ENCODE measurements around the gene CDH4. TPM values are rescaled to one million over a fixed set of nuclear protein-coding genes. Genes with fewer than 3 reads are reported as not detected.

Gene CDH4
- total RNA-seq, 1 experiment from 2014 or later, result not detected

DNA sequence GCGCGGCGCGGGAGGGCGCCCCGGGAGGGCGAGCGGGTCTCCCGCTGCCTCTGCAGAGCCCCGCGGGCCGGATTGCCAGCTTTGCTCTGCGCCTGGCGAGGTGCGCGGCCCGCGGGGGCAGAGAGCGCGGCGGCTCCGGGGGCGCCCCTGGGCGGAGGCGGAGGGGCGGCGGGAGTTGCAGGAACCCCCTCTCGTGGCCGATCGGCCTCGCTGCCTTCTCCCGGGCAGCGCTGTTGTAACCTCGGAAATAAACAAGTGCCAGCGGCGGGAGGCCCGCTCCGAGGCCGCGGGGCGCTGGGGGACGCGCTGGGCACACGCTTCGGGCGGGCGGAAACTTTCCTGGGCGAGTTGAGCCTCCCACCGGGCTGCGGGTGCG lies 1.2 kb downstream of the CDH4 start:
- H3K27me3 Mint-ChIP-seq (ENCODE audit: insufficient read depth, unreplicated experiment), result peaks cover 10% of the 10 kb centered on the region
- H3K27me3 ChIP-seq (replicated peaks; ENCODE audit: control insufficient read depth, insufficient read depth, low read length), result no peaks in the 10 kb centered on the region
- no TSS peak for BruUV-seq (replicated peaks)
- H3K9me3 Mint-ChIP-seq (ENCODE audit: unreplicated experiment), result peaks cover 17% of the 10 kb centered on the region
- H3K4me1 ChIP-seq, result no peaks in the 10 kb centered on the region; the same call in 1 of the 2 replicates
- TF ChIP-seq, protein P1, sequence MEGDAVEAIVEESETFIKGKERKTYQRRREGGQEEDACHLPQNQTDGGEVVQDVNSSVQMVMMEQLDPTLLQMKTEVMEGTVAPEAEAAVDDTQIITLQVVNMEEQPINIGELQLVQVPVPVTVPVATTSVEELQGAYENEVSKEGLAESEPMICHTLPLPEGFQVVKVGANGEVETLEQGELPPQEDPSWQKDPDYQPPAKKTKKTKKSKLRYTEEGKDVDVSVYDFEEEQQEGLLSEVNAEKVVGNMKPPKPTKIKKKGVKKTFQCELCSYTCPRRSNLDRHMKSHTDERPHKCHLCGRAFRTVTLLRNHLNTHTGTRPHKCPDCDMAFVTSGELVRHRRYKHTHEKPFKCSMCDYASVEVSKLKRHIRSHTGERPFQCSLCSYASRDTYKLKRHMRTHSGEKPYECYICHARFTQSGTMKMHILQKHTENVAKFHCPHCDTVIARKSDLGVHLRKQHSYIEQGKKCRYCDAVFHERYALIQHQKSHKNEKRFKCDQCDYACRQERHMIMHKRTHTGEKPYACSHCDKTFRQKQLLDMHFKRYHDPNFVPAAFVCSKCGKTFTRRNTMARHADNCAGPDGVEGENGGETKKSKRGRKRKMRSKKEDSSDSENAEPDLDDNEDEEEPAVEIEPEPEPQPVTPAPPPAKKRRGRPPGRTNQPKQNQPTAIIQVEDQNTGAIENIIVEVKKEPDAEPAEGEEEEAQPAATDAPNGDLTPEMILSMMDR (IDR thresholded peaks at IDR 0.05; ENCODE audit: insufficient read depth in 1 of 2, low read depth in 1 of 2, low read length in 1 of 2, severe bottlenecking in 1 of 2, unreplicated experiment in 1 of 2), result no peak
- H3K4me1 Mint-ChIP-seq (ENCODE audit: low read depth, unreplicated experiment), result no peaks in the 10 kb centered on the region
- DNase-seq, result no peak
- no peak overlapping the region for H3K4me3 ChIP-seq (ENCODE audit: low read depth, low read length)
- no peak overlapping the region for H3K4me3 Mint-ChIP-seq (ENCODE audit: unreplicated experiment)
- POLR2A ChIA-PET, result no interaction called here
- intact Hi-C loops (cut with micrococcal nuclease; ENCODE audit: unreplicated experiment), result no loop called here
- no peaks in the 10 kb centered on the region for H3K36me3 ChIP-seq (ENCODE audit: control insufficient read depth, insufficient read depth, low read length)
- H3K9me3 ChIP-seq, result peaks cover 10% of the 10 kb centered on the region; the same call in 1 of the 2 replicates
- H3K27ac Mint-ChIP-seq (ENCODE audit: unreplicated experiment), result no peak overlapping the region
- CTCF ChIA-PET, result no interaction called here
- H3K36me3 Mint-ChIP-seq (ENCODE audit: insufficient read depth, unreplicated experiment), result peaks cover 5% of the 10 kb centered on the region

DNA sequence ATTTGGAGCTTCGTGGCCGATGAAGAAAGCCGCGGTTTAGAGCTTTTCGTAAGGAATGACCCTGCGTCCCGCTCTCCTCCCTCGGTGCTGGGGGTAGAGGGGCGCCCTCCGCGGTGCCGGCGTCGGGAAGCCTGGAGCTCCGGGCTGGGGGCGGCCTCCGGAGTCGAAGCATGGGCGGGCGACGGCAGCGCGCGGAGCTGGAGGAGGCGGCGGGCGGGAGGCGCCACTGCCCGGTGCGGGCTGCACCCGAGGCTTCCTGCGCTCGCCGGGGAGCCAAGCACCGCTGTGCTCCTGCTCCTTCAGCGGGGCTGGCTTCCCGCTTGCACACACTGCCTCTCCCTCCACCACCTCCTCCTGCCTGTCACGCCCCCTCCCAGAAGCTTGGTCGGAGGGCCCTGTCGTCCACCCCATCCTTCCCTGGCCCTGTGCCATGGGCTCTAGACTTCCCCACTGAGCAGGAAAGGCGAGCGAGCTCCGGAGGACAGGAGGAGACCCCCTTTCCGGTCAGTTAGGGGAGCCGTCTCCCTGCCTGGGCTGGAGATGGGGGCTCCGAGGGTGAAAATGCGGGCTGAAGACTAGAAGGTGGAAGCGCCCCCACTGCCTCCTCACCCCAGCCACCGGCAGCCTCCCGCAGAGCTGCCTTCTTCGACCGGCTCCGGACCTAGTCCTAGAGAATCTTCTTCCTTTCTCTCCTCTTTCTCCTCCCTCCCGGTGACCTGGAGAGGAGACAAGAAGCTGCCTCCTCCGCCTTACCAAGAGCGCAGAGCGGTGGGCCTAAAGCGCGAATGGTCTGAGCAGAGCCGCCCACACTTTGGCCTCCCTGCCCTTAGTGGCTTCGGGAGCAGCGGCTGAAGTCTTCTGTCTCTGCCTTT lies 1.8 kb downstream of the CDH4 start:
- Mint-ChIP-seq H3K27ac (ENCODE audit: unreplicated experiment) (no peak overlapping the region), H3K27me3 (ENCODE audit: insufficient read depth, unreplicated experiment) (peaks cover 7% of the 10 kb centered on the region), H3K4me3 (ENCODE audit: unreplicated experiment) (no peak overlapping the region), H3K4me1 (ENCODE audit: low read depth, unreplicated experiment) (no peaks in the 10 kb centered on the region), H3K9me3 (ENCODE audit: unreplicated experiment) (peaks cover 23% of the 10 kb centered on the region), H3K36me3 (ENCODE audit: insufficient read depth, unreplicated experiment) (peaks cover 5% of the 10 kb centered on the region)
- BruUV-seq (replicated peaks), result no TSS peak
- no peak overlapping the region for H3K4me3 ChIP-seq (ENCODE audit: low read depth, low read length)
- H3K4me1 ChIP-seq, result no peaks in the 10 kb centered on the region; the same call in 1 of the 2 replicates
- TF ChIP-seq, protein P1 (IDR thresholded peaks at IDR 0.05; ENCODE audit: insufficient read depth in 1 of 2, low read depth in 1 of 2, low read length in 1 of 2, severe bottlenecking in 1 of 2, unreplicated experiment in 1 of 2), result no peak
- no peaks in the 10 kb centered on the region for H3K36me3 ChIP-seq (ENCODE audit: control insufficient read depth, insufficient read depth, low read length)
- peaks cover 10% of the 10 kb centered on the region; the same call in 1 of the 2 replicates for H3K9me3 ChIP-seq
- no peak for DNase-seq
- intact Hi-C loops (cut with micrococcal nuclease; ENCODE audit: unreplicated experiment), result no loop called here
- no peaks in the 10 kb centered on the region for H3K27me3 ChIP-seq (replicated peaks; ENCODE audit: control insufficient read depth, insufficient read depth, low read length)
- ChIA-PET CTCF (no interaction called here), POLR2A (no interaction called here)

DNA sequence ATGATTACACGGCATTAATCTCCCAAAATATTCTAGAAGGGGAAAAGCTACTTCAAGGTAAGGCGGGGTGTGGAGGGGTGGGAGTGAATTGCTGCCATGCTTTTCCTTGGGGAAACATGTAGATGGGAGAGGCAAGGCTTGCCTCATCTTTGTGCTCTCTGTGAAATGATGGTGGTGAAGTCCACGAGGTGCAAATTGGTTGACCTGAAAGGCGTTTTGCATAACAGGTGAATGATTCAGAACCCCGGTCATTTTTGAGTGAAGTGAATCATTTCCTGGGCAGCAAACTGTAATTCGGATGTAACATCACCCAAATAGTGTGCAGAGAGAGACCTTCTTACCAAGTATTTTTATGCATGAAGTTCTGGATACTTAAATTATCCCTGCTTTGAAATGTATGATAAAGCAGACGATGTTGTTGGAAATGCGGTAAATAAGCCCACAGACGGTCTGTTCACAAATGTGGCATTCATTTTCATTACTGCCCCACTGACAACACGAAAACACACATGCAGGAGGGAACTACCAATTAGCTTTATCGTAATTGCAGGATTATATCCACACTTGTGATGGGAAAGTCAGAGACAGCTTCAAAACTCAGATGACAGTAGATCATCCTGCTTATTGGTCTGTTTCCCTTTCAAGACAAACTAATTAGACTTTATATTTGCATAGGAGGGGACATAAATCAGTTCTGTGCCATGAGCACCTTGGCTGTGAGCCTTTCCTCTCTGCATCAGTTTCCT lies 3.0 kb downstream of the CDH4 start:
- no peak for DNase-seq
- Histone ChIP-seq H3K4me3 (ENCODE audit: low read depth, low read length) (no peak overlapping the region), H3K27me3 (replicated peaks; ENCODE audit: control insufficient read depth, insufficient read depth, low read length) (no peaks in the 10 kb centered on the region), H3K4me1 (no peaks in the 10 kb centered on the region; the same call in 1 of the 2 replicates), H3K36me3 (ENCODE audit: control insufficient read depth, insufficient read depth, low read length) (no peaks in the 10 kb centered on the region), H3K9me3 (peaks cover 10% of the 10 kb centered on the region; the same call in 1 of the 2 replicates)
- intact Hi-C loops (cut with micrococcal nuclease; ENCODE audit: unreplicated experiment), result no loop called here
- TF ChIP-seq, protein P1 (IDR thresholded peaks at IDR 0.05; ENCODE audit: insufficient read depth in 1 of 2, low read depth in 1 of 2, low read length in 1 of 2, severe bottlenecking in 1 of 2, unreplicated experiment in 1 of 2), result no peak
- no TSS peak for BruUV-seq (replicated peaks)
- CTCF ChIA-PET, result no interaction called here
- H3K4me1 Mint-ChIP-seq (ENCODE audit: low read depth, unreplicated experiment), result no peaks in the 10 kb centered on the region
- H3K4me3 Mint-ChIP-seq (ENCODE audit: unreplicated experiment), result no peak overlapping the region
- POLR2A ChIA-PET, result no interaction called here
- H3K36me3 Mint-ChIP-seq (ENCODE audit: insufficient read depth, unreplicated experiment), result peaks cover 5% of the 10 kb centered on the region
- H3K9me3 Mint-ChIP-seq (ENCODE audit: unreplicated experiment), result peaks cover 28% of the 10 kb centered on the region
- H3K27me3 Mint-ChIP-seq (ENCODE audit: insufficient read depth, unreplicated experiment), result no peaks in the 10 kb centered on the region
- H3K27ac Mint-ChIP-seq (ENCODE audit: unreplicated experiment), result no peak overlapping the region
